GM21737 (cell line): ENCODE data around the gene VBP1.
"Not testable (repeated sequence)": the region's sequence is repeated elsewhere in the genome, so short reads cannot be mapped to it uniquely, and the experiment has no call there.

Experiments used
- ATAC-seq: cut with Tn5 transposase; IDR thresholded peaks from one replicate; pipeline ENCODE4 v1.9.1; 2021; ENCODE audit warnings: mild to moderate bottlenecking, moderate library complexity; ENCODE audit not compliant: unreplicated experiment

The VBP1 gene

GRCh38 chrX:155263854-155264628, 47.8 kb downstream of the VBP1 start, which contains the start of gene RAB39B:
TSS of gene RAB39B (minus strand) at chrX:155264491. CDS start at chrX:155264288, 203 bp downstream.
- ATAC-seq = peak; percentile 92

GRCh38 chrX:155266439-155266838, 50.2 kb downstream of the VBP1 start:
- ATAC-seq = no peak

DNA sequence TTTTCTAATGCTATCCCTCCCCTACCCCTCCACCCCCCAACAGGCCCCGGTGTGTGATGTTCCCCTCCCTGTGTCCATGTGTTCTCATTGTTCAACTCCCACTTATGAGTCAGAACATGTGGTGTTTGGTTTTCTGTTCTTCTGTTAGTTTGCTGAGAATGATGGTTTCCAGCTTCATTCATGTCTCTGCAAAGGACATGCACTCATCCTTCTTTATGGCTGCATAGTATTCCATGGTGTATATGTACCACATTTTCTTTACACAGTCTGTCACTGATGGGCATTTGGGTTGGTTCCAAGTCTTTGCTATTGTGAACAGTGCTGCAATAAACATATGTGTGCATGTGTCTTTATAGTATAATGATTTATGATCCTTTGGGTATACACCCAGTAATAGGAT, 51.7 kb downstream of the VBP1 start:
- ATAC-seq = not testable (repeated sequence)

GRCh38 chrX:155270969-155271368, 54.7 kb downstream of the VBP1 start:
- ATAC-seq = no peak

GRCh38 chrX:155279873-155280272, 63.6 kb downstream of the VBP1 start:
- no peak for ATAC-seq
